Kidney tubule cell (primary cell): ENCODE data around the gene FGF14.
"Not testable (repeated sequence)": the region's sequence is repeated elsewhere in the genome, so short reads cannot be mapped to it uniquely, and the experiment has no call there.

Experiments
- DNase-seq: peaks from one replicate; pipeline ENCODE4 v3.0.0-alpha.2; 2018; ENCODE audit warnings: low spot score

The FGF14 gene

GRCh38 chr13:102136735-102137296 is 265.0 kb downstream of the FGF14 start:
- no peak for DNase-seq

- DNase-seq: no peak
These were observed 269.0 kb downstream of the FGF14 start for GRCh38 chr13:102132777-102133295.

GRCh38 chr13:102131246-102131645 is 270.6 kb downstream of the FGF14 start:
- DNase-seq: no peak

- peak; percentile 90 for DNase-seq
These were observed 273.5 kb downstream of the FGF14 start for GRCh38 chr13:102128216-102128810.

GRCh38 chr13:102127153-102127552 is 274.7 kb downstream of the FGF14 start:
- no peak for DNase-seq

GRCh38 chr13:102122147-102122546 is 279.7 kb downstream of the FGF14 start:
- no peak for DNase-seq

- DNase-seq: no peak
These were observed 284.5 kb downstream of the FGF14 start for GRCh38 chr13:102117175-102117831.

- no peak for DNase-seq
These were observed 298.4 kb downstream of the FGF14 start for GRCh38 chr13:102103469-102103868.

- no peak for DNase-seq
These were observed 301.6 kb downstream of the FGF14 start for GRCh38 chr13:102100234-102100633.

- DNase-seq: no peak
These were observed 304.1 kb downstream of the FGF14 start for GRCh38 chr13:102097708-102098107.

- DNase-seq: not testable (repeated sequence)
These were observed 308.6 kb downstream of the FGF14 start for GRCh38 chr13:102093288-102093687.

- DNase-seq: peak; percentile 29
These were observed 310.6 kb downstream of the FGF14 start for GRCh38 chr13:102091231-102091630.

- no peak for DNase-seq
These were observed 311.3 kb downstream of the FGF14 start for GRCh38 chr13:102090532-102090931.

- no peak for DNase-seq
These were observed 312.1 kb downstream of the FGF14 start for GRCh38 chr13:102089722-102090121.

GRCh38 chr13:102089177-102089576 is 312.7 kb downstream of the FGF14 start:
- DNase-seq: peak; percentile 16

GRCh38 chr13:102073251-102073650 is 328.6 kb downstream of the FGF14 start:
- DNase-seq: no peak

GRCh38 chr13:102071711-102072110 is 330.1 kb downstream of the FGF14 start:
- no peak for DNase-seq

- DNase-seq: not testable (repeated sequence)
These were observed 333.5 kb downstream of the FGF14 start for GRCh38 chr13:102068323-102068722.

GRCh38 chr13:102055090-102055779 is 346.6 kb downstream of the FGF14 start:
- no peak for DNase-seq

GRCh38 chr13:102049853-102050252 is 352.0 kb downstream of the FGF14 start:
- DNase-seq: no peak

- DNase-seq: no peak
These were observed 356.1 kb downstream of the FGF14 start for GRCh38 chr13:102045731-102046130.

- no peak for DNase-seq
These were observed 359.1 kb downstream of the FGF14 start for GRCh38 chr13:102042746-102043145.

- no peak for DNase-seq
These were observed 360.3 kb downstream of the FGF14 start for GRCh38 chr13:102041544-102041943.
